IMR-90 (cell line): ENCODE data around the gene ABHD12. TPM values are rescaled to one million over a fixed set of nuclear protein-coding genes. Genes with fewer than 3 reads are reported as not detected.

ENCODE experiments used
- ATAC-seq: fragments of 200-7000 bp; cut with Tn5 transposase; 2 replicates; pipeline ENCODE4 v1.9.1; 2020; ENCODE audit warnings: low read depth, mild to moderate bottlenecking, moderate library complexity
- BruUV-seq: library from RNA; stranded (reverse); fragments of 400-500 nt; replicated peaks from 2 replicates; lab custom pipeline; 2021; lab: Mats Ljungman, UMichigan
- CTCF ChIA-PET: fragments of 300-600 bp; formaldehyde crosslinking; extraction: SDS; loops from one replicate; lab custom pipeline; 2021; ENCODE audit warnings: antibody characterized with exemption; lab: Yijun Ruan, JAX
- POLR2A ChIA-PET: fragments of 300-600 bp; sonication (Branson Sonifier 250); formaldehyde crosslinking; loops from one replicate; lab custom pipeline; 2022; ENCODE audit warnings: antibody characterized with exemption; ENCODE audit not compliant: unreplicated experiment; lab: Charles Lee
- DNase-seq: peaks from one replicate; pipeline ENCODE4 v3.0.0; 2013
- H2AFZ ChIP-seq: replicated peaks from 2 replicates; pipeline ENCODE3; 2013; ENCODE audit warnings: low read length, mild to moderate bottlenecking; ENCODE audit not compliant: poor library complexity
- H2AK5ac ChIP-seq: 2 replicates; pipeline ENCODE4 v1.6.1; 2013; ENCODE audit warnings: low read depth, low read length, inconsistent platforms
- H2AK9ac ChIP-seq: replicated peaks from 2 replicates; pipeline ENCODE3; 2013; ENCODE audit warnings: mild to moderate bottlenecking, low read depth, low read length, moderate library complexity; ENCODE audit not compliant: poor library complexity
- H2BK120ac ChIP-seq: 2 replicates; pipeline ENCODE4 v1.6.1; 2013; ENCODE audit warnings: low read depth, low read length, inconsistent platforms
- H2BK15ac ChIP-seq: 3 replicates; pipeline ENCODE4 v1.6.1; 2013; ENCODE audit warnings: low read depth, low read length, inconsistent platforms
- H2BK20ac ChIP-seq: 2 replicates; pipeline ENCODE4 v1.6.1; 2013; ENCODE audit warnings: low read depth, mild to moderate bottlenecking, inconsistent platforms, low read length, moderate library complexity
- H2BK5ac ChIP-seq: 2 replicates; pipeline ENCODE4 v1.6.1; 2013; ENCODE audit warnings: mild to moderate bottlenecking, low read depth, low read length, inconsistent platforms; ENCODE audit not compliant: poor library complexity, severe bottlenecking
- H3K14ac ChIP-seq: replicated peaks from 2 replicates; pipeline ENCODE4 v1.6.1; 2013; ENCODE audit warnings: low read depth, low read length, inconsistent platforms
- H3K18ac ChIP-seq: 2 replicates; pipeline ENCODE4 v1.6.1; 2013; ENCODE audit warnings: low read depth, low read length, control low read depth
- H3K23ac ChIP-seq: 2 replicates; pipeline ENCODE4 v1.6.1; 2013; ENCODE audit warnings: low read depth, low read length, inconsistent platforms
- H3K27ac ChIP-seq: 2 replicates; pipeline ENCODE4 v1.5.1; 2013; ENCODE audit warnings: mild to moderate bottlenecking, control low read depth, low read length; ENCODE audit not compliant: insufficient read depth
- H3K27me3 ChIP-seq: 2 replicates; pipeline ENCODE4 v1.6.1; 2013; ENCODE audit warnings: low read length; ENCODE audit not compliant: control insufficient read depth, insufficient read depth
- H3K36me3 ChIP-seq: 2 replicates; pipeline ENCODE4 v1.6.1; 2013; ENCODE audit warnings: low read length, mixed read lengths; ENCODE audit not compliant: control insufficient read depth, insufficient read depth
- H3K4ac ChIP-seq: 2 replicates; pipeline ENCODE4 v1.6.1; 2013; ENCODE audit warnings: low read depth, low read length, inconsistent platforms
- H3K4me1 ChIP-seq: 2 replicates; pipeline ENCODE4 v1.6.1; 2013; ENCODE audit warnings: low read length, mixed read lengths; ENCODE audit not compliant: control insufficient read depth, insufficient read depth
- H3K4me2 ChIP-seq: 2 replicates; pipeline ENCODE4 v1.6.1; 2013; ENCODE audit warnings: low read depth, mild to moderate bottlenecking, control low read depth, low read length, moderate library complexity
- H3K4me3 ChIP-seq: 2 replicates; pipeline ENCODE4 v1.5.1; 2013; ENCODE audit warnings: low read depth, mild to moderate bottlenecking, control low read depth, low read length, moderate library complexity; ENCODE audit not compliant: insufficient read depth
- H3K56ac ChIP-seq: 2 replicates; pipeline ENCODE4 v1.6.1; 2013; ENCODE audit warnings: low read length, inconsistent platforms; ENCODE audit not compliant: insufficient read depth; ENCODE audit errors: extremely low read depth
- H3K79me1 ChIP-seq, 2 experiments: 2 replicates each; pipeline ENCODE4 v1.6.1; 2013; ENCODE audit warnings: low read length in 2 of 2, inconsistent platforms in 1 of 2, low read depth in 1 of 2
- H3K9ac ChIP-seq: 2 replicates; pipeline ENCODE4 v1.6.1; 2013; ENCODE audit warnings: low read depth, low read length, control low read depth
- H3K9me1 ChIP-seq: 2 replicates; pipeline ENCODE4 v1.6.1; 2013; ENCODE audit warnings: low read length, inconsistent platforms; ENCODE audit not compliant: insufficient read depth
- H3K9me3 ChIP-seq: 2 replicates; pipeline ENCODE4 v1.6.1; 2013; ENCODE audit warnings: low read length; ENCODE audit not compliant: control insufficient read depth, insufficient read depth
- H4K20me1 ChIP-seq: 2 replicates; pipeline ENCODE4 v1.6.1; 2013; ENCODE audit warnings: low read length, inconsistent platforms; ENCODE audit not compliant: insufficient read depth
- H4K5ac ChIP-seq: 2 replicates; pipeline ENCODE4 v1.6.1; 2013; ENCODE audit warnings: mild to moderate bottlenecking, low read depth, low read length, control low read depth
- H4K8ac ChIP-seq, 2 experiments: 2 replicates each; pipeline ENCODE4 v1.6.1; 2013; ENCODE audit warnings: low read depth in 2 of 2, low read length in 2 of 2, control low read depth in 1 of 2, inconsistent platforms in 1 of 2
- H4K91ac ChIP-seq: 2 replicates; pipeline ENCODE4 v1.6.1; 2013; ENCODE audit warnings: low read depth, low read length, inconsistent platforms; ENCODE audit not compliant: insufficient read depth
- BHLHE40 ChIP-seq: fragments of 150-350 bp; IDR thresholded peaks from 2 replicates; pipeline ENCODE4 v1.6.1; 2016; ENCODE audit warnings: mild to moderate bottlenecking, low read depth, low read length
- CEBPB ChIP-seq: IDR thresholded peaks from 2 replicates; pipeline ENCODE4 v1.6.1; 2012; ENCODE audit warnings: low read depth, low read length, improper control_type of control experiment
- CHD1 ChIP-seq: IDR thresholded peaks from 2 replicates; pipeline ENCODE4 v1.6.1; 2012; ENCODE audit warnings: low read depth, low read length, improper control_type of control experiment
- MAZ ChIP-seq: IDR thresholded peaks from 2 replicates; pipeline ENCODE4 v1.6.1; 2012; ENCODE audit warnings: low read depth, mild to moderate bottlenecking, low read length, improper control_type of control experiment, moderate library complexity, borderline replicate concordance
- MXI1 ChIP-seq: IDR thresholded peaks from 2 replicates; pipeline ENCODE4 v1.6.1; 2012; ENCODE audit warnings: low read depth, mild to moderate bottlenecking, low read length, moderate library complexity, borderline replicate concordance
- NFE2L2 ChIP-seq: fragments of 150-350 bp; IDR thresholded peaks from 2 replicates; pipeline ENCODE4 v1.6.1; 2016; ENCODE audit warnings: low read depth, mild to moderate bottlenecking, low read length
- POLR2A ChIP-seq: IDR thresholded peaks from 2 replicates; pipeline ENCODE4 v1.6.1; 2012; ENCODE audit warnings: mild to moderate bottlenecking, low read depth, low read length
- RAD21 ChIP-seq: IDR thresholded peaks from 2 replicates; pipeline ENCODE4 v1.6.1; 2012; ENCODE audit warnings: low read length, improper control_type of control experiment
- RCOR1 ChIP-seq: IDR thresholded peaks from 2 replicates; pipeline ENCODE4 v1.6.1; 2012; ENCODE audit warnings: mild to moderate bottlenecking, low read length, improper control_type of control experiment; ENCODE audit not compliant: insufficient replicate concordance
- RFX5 ChIP-seq: IDR thresholded peaks from 2 replicates; pipeline ENCODE4 v1.8.0; 2012; ENCODE audit warnings: low read depth, mild to moderate bottlenecking, low read length, moderate library complexity
- SMC3 ChIP-seq: fragments of 150-350 bp; IDR thresholded peaks from 2 replicates; pipeline ENCODE4 v1.6.1; 2016; ENCODE audit warnings: low read depth, mild to moderate bottlenecking, antibody characterized with exemption, low read length, moderate library complexity
- WGBS, 2 experiments: methylation state at CpG; one replicate each; pipeline versions ENCODE4 v1.1.5 to v1.1.7; 2013; ENCODE audit warnings: missing lambda C conversion rate in 2 of 2; ENCODE audit not compliant: insufficient read length in 1 of 2; ENCODE audit errors: extremely low coverage in 2 of 2; 5-methylcytosine and 5-hydroxymethylcytosine counted together
- dilution Hi-C: fragments of 300-500 bp; cut with HindIII; formaldehyde crosslinking; loops from one replicate; pipeline ENCODE4 v1.14.3; 2018; ENCODE audit warnings: low sequenced_read_pairs; ENCODE audit not compliant: unreplicated experiment
- in situ Hi-C: fragments of 300-500 bp; cut with MboI; formaldehyde crosslinking; loops from 3 replicates; pipeline ENCODE4 v1.14.3; 2019; ENCODE audit warnings: low sequenced_read_pairs, inconsistent platforms, mixed read lengths
- intact Hi-C: fragments of 100-400 bp; cut with micrococcal nuclease; formaldehyde crosslinking; loops from 2 replicates; pipeline ENCODE4 v1.10.0; 2022
- polyA plus RNA-seq, 3 experiments: library from polyadenylated mRNA; depleted of rRNA; stranded (reverse); fragments of >200 nt; gene quantifications; 2 replicates each; pipeline ENCODE4 v1.2.3, GENCODE V29; 2012; ENCODE audit warnings: low replicate concordance in 1 of 3
- total RNA-seq: library from RNA; depleted of rRNA; stranded (reverse); fragments of >200 nt; gene quantifications from 2 replicates; pipeline ENCODE4 v1.2.3, GENCODE V29; 2012
- TF ChIP-seq, protein P1 (sequence below): fragments of 150-350 bp; IDR thresholded peaks from 2 replicates; pipeline ENCODE4 v1.6.1; 2016; ENCODE audit warnings: low read depth, mild to moderate bottlenecking, low read length, moderate library complexity, borderline replicate concordance

The ABHD12 gene
- total and polyA plus RNA-seq, 2 of the 4 experiments (the other 2 are of a cell fraction), result 80.7 to 108 TPM

DNA sequence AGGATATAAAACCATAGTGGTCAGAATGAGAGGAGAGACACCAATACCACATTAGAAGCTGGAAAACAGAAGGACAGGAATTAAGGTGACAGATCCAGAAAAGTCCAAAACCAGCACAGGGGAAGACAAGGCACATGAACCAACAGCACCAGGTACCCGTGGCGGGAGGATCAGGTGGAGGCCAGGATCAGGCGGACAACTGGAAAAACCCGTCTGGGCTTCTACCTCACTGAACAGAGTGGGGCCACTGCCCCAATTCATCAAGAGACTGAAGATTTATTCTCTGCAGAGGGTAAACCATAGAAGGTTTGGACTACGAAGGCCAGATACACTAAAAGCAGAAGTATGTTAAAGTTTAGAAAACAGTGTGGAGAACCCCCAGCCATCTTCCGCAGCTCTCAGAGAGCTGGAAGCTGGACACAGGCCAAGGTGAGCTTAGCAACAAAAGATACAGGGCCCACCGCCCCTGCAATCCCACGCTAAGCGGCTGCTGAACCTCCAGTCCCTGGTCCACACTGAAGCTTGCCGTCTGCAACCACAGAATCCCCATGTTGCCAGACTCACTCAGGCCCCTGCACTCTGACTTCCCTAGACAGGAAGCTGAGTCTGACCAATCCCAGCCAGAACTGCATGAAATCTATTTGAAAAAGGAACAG is 29.9 kb downstream of the ABHD12 start:
- no TSS peak for BruUV-seq
- no peaks in the 10 kb centered on the region for H3K9me3 ChIP-seq
- peak overlapping the region; percentile 84 for H2AFZ ChIP-seq
- peak overlapping the region; percentile 84 for H2BK120ac ChIP-seq
- peak overlapping the region; percentile 68 for H2BK20ac ChIP-seq
- no CpG with 5 or more reads among the region's 10 CpGs for WGBS, 2 experiments
- peaks cover 18 to 68% of the 10 kb centered on the region in 2 experiments; a peak in 3 of 4 replicates for H3K79me1 ChIP-seq
- H4K8ac ChIP-seq, result peak overlapping the region; percentile 58 to 90; a peak in 3 of 4 replicates
- H2BK15ac ChIP-seq, result peak overlapping the region; percentile 37; the same call in 1 of the 3 replicates
- peak overlapping the region; percentile 82 for H4K91ac ChIP-seq
- H3K23ac ChIP-seq, result peak overlapping the region; percentile 90
- peak overlapping the region; percentile 98 for H3K27ac ChIP-seq
- H3K36me3 ChIP-seq, result no peaks in the 10 kb centered on the region
- H4K5ac ChIP-seq, result peak overlapping the region; percentile 95
- intact Hi-C loops, result loop anchor here (1.0 to 2.0 kb wide), 2 partner anchors 12 to 16 kb away; no protein-coding TSS in a partner anchor
- ChIA-PET CTCF (interaction anchor here (0.9 to 1.3 kb wide), 2 partner anchors 15 to 38 kb away, joined by 3 read pairs; no protein-coding TSS in a partner anchor), POLR2A (no interaction called here)
- H3K14ac ChIP-seq, result peak overlapping the region; percentile 96
- peak overlapping the region; percentile 18; the same call in 1 of the 2 replicates for H3K4me3 ChIP-seq
- peaks cover 11% of the 10 kb centered on the region for H4K20me1 ChIP-seq
- H2AK9ac ChIP-seq, result peak overlapping the region; percentile 38
- peak overlapping the region; percentile 89 for H2BK5ac ChIP-seq
- H3K4me2 ChIP-seq, result peak overlapping the region; percentile 89
- no peak for TF ChIP-seq POLR2A
- TF ChIP-seq BHLHE40, result no peak
- TF ChIP-seq NFE2L2, result no peak
- no peak for TF ChIP-seq SMC3
- TF ChIP-seq MXI1, result no peak
- TF ChIP-seq, protein P1, sequence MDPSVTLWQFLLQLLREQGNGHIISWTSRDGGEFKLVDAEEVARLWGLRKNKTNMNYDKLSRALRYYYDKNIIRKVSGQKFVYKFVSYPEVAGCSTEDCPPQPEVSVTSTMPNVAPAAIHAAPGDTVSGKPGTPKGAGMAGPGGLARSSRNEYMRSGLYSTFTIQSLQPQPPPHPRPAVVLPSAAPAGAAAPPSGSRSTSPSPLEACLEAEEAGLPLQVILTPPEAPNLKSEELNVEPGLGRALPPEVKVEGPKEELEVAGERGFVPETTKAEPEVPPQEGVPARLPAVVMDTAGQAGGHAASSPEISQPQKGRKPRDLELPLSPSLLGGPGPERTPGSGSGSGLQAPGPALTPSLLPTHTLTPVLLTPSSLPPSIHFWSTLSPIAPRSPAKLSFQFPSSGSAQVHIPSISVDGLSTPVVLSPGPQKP, result no peak
- TF ChIP-seq RCOR1, result no peak
- TF ChIP-seq RAD21, result no peak
- no peak for TF ChIP-seq CHD1
- TF ChIP-seq CEBPB, result no peak
- TF ChIP-seq MAZ, result no peak
- TF ChIP-seq RFX5, result no peak
- H3K9ac ChIP-seq, result peak overlapping the region; percentile 56; the same call in 1 of the 2 replicates
- H3K4ac ChIP-seq, result peak overlapping the region; percentile 87
- in situ Hi-C loops, result no loop called here
- H3K4me1 ChIP-seq, result peaks cover 19% of the 10 kb centered on the region
- H3K18ac ChIP-seq, result peak overlapping the region; percentile 79
- ATAC-seq, result peak; percentile 92
- dilution Hi-C loops, result no loop called here
- no peaks in the 10 kb centered on the region for H3K27me3 ChIP-seq
- peak overlapping the region; percentile 76; the same call in 1 of the 2 replicates for H2AK5ac ChIP-seq
- H3K9me1 ChIP-seq, result peaks cover 11% of the 10 kb centered on the region
- 0 out of 2 replicates have a peak overlapping the region, but pooled peaks have one; percentile 38 for H3K56ac ChIP-seq
- DNase-seq, result peak; percentile 82
